Amniotic epithelial cell (primary cell): Measurements from ENCODE around the gene SRMS.
"Not testable (repeated sequence)": the region's sequence is repeated elsewhere in the genome, so short reads cannot be mapped to it uniquely, and the experiment has no call there.

ENCODE experiments used
- DNase-seq: peaks from one replicate; pipeline ENCODE4 v3.0.0-alpha.2; 2010; ENCODE audit warnings: low read depth

The SRMS gene

DNA sequence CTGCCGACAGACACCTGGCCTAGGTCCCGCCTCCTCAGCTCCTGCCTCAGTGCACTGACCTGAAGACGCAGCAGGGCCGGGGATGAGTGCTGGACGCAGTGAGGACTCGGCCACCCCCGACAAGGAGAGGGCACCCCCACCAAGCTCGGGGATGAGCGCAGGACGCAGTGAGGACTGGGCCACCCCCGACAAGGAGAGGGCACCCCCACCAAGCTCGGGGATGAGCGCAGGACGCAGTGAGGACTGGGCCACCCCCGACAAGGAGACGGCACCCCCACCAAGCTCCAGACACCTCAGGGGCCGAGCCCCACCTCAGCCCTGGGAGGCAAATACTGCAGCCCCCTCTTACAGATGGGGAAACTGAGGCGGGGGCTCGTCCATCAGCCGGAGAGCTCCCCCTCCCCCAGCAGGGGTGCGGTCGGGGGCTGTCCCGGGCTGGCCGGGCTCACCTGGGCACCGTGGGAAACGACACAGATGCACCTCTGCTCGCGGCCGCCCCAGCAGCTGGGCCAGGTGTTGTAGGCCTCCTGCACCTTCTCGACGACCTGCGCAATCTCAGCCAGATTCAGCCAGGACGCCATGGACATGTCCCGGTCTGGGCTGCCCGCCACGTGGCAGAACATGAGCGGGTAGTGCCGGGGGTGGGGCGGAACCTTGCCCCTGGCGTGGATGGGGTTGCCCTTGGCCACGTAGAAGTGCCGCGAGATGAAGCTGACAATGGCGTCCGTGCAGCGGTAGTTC is 19.0 kb upstream of the SRMS start:
- no peak for DNase-seq

DNA sequence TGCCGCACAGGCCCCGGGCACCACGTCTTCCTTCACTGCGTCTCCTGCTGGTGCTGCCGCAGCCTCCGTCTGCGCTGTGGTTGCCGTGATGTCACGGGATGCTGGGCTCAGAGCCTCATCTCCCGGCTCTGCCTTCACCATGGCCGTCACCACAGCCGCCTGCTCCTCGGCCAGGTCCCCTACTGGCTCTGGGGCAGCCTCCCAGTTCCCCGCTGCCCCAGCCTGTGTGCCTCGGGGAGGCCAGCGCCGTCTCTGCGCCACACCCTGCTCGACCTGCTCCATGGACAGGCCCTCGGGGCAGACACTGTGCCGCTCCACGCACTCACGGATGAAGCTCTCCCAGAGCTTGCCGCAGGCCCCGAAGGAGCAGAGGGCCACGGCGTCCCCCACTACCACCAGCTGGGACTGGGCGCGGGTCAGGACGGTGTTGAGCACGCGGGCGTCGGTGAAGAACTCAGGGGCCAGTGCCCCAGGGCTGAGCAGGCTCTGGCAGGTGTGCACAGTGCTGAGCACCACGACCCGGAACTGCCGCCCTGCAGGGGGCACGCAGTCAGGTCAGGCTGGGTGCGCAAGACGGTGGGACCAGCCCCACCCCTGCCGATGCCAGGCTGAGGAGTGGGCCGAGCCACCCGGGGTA is 18.3 kb upstream of the SRMS start:
- DNase-seq = no peak

DNA sequence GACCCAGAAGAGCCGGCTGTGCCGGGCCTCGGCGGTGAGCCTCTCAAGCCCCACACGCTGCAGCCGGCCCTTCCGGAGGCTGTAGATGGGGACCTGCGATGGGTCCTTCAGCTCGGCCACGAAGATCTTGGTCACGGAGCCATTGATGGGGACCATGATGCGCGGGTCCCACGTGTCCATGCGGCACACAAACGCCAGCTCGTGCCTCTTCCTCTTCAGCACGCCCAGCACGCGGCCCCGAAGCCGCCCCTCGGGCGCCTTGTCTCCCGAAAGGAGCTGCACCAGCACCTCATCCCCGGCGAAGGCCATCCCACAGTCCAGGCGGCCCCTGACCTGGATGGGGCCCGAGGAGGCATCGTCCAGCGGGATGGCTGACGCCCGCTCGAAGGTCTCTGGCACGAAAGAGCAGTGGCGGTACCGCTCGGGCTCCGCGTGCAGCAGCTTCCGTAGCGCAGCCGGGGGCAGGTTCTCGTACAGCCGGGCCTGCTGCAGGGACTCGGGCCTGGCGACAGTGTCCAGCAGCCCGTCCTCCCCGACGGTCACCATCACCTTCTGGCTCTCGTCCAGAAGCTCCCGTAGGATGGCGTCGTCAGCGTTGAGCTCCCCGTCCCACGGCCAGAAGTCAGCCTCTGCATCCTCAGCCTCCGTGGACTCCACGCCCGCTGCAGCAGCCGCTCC is 17.6 kb upstream of the SRMS start:
- no peak for DNase-seq

DNA sequence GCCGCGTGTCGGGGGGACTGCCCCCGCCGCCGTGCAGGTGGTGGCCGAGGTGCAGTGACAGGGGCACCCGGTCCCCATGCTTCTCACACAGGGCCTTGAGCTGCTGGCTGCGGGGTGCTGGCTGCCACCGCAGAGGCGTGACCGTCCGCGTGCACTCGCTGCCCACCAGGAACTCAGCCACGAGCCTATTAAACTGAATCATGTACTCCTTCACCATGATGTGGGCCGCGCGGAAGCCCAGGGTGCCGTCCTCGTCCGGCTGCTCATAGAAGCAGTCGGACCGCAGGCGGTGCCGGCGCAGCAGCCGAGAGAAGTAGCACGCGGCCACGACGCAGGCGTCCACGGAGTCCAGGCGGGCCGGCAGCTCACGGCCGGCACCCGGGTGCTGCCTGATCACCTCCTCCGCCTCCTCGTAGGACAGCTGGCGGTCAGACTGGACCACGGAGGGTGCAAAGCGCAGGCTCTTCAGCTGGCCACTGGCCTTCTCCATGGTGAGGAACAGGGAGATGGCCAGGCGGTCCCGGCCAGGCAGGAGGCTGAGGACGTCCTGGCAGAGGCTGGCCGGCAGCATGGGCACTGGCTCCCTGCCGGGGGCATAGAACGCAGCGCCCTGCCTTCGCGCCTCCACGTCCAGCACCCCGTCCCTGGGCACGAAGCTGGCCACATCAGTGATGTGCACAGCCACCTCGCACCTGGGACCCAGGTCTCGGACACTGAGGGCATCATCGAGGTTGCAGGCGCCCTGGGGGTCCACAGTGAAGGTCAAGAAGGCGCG is 16.7 kb upstream of the SRMS start:
- DNase-seq = no peak

DNA sequence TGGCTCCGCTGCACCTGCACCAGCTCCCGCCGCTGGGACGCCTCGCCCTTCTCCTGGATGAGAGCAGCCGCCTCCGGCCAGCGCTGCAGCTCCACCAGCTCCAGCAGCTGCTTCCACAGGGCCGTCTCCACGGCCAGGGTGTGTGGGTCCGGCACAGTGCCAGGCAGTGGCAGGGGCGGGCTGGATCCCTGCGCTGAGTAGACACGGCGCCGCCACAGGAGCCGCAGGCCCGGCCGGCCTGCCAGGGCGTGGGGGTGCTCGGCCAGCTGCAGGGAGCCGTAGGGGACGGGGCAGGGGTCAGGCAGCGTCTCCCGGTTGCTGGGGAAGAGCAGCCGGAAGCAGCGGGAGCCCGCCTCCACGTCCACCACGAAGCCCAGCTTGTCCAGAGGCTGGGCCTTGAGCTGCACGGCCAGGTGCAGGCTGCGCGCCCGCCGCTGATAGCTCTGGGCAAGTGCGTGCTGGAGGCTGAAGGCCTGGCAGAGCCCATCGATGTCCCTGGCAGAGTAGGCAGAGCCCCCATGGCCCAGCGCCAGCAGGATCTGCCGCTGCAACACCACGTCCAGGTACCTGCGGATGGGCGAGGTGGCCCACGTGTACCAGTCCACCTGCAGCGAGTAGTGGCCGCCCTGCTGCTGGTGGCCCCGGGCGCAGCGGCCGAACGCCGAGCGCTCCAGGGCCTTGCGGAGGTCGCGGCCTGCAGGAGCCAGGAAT is 15.8 kb upstream of the SRMS start:
- no peak for DNase-seq

DNA sequence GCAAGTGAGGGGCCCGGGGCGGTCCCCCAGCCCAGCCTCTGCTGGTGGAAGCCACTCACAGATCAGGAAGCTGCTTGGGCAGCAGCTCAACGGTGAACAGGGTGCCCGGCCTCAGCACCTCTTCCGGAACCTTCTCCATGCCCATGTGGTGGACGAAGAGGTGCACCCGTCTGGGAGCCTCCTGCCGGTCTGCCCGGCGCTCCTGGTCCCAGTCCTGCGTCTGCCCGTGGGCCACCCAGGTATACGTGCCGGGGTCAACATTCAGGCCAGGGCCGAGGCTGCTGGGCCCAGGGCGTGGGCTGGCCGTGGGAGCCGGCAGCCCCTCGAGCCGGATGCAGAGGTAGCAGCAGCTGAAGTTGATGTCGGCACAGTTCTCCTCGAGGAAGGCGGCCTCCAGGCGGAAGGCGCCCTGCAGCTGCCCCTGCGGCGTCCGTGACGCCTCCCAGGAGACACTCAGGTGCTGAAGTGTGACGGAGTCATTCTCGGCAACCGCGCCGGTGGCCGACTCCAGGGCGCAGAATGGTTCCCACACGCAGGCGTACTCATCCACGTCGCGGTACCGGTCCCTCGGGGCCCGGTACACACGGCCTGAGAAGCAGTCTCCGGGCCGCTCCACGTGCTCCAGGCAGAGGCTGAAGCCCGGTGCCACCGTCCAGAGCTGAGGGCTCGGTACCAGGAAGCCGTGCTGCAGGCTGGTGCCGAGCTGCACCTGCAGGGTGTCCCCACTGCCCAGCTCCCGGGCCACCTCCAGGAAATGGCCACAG is 15.1 kb upstream of the SRMS start:
- DNase-seq = no peak

DNA sequence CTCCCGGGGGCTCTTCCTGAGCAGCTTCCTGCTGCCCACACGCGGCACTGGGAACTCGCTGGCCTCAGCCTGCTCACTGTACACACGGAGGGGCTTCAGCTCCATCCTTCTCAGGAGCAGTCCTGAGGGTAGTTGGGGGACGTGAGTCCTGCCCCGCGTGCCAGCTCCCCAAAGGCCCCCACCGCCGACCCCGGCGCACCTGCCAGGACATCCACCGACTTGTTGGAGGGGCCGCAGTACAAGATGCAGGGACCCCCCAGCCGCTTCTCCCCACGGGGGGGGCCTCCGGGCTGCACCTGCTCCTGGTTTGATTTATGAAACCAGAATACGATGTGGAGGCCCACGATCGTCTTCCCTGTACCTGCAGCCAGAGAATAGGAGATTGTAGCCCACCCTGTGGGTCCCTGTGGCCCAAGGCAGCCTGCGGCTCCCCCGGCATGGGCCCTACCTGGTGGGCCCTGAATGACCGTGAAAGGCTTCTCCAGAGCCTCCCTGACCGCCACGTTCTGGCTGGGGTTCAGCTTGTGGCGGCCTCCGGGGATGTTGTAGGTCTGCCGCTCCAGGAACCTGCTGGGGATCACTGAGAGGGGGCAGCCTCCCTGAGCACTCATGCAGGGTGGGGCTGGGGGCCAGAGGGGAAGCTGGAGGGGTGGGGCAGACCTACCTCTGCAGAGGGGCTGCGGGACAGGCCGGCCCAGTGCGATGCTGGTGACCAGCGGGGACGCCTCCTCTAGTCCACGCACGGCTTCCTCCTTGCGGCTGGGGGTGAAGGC is 14.3 kb upstream of the SRMS start:
- DNase-seq = no peak

DNA sequence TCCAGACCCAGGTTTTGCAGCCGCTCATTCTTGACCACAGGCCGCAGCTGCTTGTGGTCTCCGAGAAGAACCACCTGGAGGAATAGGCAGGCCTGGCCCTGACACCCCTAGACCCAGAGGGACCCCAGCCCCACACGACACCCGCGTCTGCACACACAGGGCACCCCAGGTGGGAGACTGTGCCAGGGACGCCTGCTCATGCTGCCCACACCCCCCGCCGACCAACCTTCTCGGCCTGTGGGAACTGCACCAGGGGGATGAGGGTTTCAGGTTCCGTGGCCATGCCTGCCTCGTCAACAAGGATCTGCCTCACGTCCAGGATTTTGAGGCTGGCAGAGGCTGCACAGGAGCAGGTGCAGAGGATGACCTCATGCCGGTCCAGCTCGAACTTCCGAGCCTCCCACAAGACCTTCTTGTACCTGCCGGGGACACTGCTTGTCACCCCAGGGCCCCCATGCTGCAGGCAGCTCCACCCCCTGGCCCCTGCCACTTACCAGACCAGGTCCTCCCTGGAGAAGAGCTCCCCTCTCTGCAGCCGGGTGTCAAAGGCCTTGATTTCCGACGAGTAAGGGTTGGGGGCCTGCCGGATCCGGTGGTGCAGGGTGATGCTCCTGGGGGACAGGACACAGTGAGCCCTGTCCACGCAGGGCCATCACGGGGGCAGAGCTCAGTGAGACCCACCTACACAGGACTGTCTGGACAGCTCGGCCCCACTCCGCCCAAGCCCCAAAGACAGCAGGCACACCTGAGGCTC is 13.5 kb upstream of the SRMS start:
- DNase-seq = no peak

DNA sequence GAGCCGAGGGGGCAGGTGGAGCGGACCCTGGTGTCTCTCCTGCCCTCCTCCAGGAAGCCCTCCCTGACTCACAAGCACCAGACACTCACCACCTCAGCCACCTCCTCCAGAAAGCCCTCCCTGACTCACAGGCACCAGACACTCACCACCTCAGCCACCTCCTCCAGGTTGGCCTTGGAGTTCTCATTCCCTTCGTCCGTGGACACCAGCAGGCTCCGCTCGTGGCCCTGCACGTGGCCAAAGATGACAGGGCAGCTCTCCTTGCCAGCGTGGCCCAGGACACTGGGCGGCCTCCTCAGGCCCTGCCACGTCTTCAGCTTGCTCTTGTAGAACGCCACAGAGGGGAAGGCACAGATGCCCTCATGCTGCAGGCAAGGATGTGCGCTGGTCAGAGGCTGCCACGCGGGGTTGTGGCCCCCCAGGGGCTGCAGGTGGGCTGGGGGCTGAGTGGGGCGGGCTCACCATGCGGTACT is 12.8 kb upstream of the SRMS start:
- no peak for DNase-seq

DNA sequence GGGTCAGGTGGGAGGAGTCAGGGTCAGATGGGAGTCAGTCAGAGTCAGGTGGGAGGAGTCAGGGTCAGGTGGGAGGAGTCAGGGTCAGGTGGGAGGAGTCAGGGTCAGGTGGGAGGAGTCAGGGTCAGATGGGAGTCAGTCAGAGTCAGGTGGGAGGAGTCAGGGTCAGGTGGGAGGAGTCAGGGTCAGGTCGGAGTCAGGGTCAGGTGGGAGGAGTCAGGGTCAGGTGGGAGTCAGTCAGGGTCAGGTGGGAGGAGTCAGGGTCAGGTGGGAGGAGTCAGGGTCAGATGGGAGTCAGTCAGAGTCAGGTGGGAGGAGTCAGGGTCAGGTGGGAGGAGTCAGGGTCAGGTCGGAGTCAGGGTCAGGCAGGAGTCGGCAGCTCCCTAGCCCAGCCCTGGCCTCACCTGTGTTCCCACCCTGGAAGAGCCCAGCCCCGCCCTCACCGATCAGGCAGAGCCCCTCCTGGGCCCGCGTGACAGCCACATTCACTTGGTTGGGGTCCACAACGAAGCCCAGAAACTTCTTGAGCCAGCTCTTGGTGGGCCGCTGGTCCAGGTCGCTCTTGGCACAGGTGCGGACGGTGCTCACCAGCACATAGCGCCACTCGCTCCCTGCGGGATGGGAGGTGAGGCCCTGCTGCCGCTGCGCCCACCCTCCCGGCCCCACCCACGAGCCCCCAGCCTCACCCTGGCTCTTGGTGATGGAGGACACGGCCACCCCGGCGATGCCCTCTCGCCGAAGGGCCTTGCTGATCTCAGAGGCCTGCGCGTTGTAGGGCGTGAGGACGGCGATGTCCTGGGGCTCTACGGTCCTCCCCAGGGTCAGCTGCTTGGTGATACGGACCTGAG is 12.2 kb upstream of the SRMS start:
- DNase-seq = not testable (repeated sequence)

DNA sequence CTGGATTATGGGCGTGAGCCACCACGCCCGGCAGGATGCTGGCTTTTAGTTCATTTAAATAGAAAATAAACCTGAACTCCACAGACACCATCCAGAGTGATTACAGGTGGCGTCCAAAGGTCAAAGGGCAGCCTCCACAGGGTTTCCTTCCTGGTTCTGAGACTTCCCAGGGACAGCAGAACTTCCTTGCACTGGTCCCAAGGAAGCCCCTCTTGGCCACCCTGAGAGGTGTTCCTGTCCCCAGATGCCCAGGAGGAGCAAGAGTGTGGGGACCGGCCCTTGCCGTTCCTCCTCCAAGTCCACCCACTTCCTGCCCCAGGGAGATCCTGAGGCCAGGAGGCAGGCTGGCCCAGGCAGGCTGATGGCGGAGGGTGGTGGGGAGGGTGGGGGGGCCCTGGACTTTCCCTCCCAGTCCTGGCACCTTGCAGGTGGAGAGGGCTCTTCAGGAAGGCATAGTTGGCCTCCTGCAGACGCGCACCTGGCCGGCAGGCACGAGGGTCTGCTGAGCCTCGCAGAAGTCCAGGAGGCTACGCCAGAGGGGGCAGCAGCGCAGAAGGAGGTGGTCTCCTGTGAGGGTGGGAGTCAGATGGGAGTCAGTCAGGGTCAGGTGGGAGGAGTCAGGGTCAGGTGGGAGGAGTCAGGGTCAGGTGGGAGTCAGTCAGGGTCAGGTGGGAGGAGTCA is 11.4 kb upstream of the SRMS start:
- DNase-seq = no peak

DNA sequence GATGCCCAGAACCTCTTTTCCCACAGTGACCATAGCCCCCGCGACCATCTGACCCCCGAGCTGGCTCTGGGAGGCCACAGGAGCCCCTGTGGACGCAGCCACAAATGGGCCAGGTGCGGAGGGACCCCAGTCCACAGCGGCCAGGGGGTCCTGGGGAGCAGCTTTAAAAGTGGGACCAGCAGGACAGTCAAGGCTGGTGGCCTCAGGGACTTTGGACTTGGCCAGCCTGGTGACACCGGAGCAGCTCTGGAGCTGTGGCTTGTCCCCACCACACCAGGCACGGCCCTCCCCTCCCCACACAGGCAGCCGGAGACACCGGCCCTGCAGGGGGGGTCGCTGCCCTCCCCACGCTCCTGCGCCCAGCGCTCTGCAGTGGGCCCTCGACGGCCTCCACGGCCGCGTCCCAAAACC is 9.9 kb upstream of the SRMS start:
- no peak for DNase-seq

DNA sequence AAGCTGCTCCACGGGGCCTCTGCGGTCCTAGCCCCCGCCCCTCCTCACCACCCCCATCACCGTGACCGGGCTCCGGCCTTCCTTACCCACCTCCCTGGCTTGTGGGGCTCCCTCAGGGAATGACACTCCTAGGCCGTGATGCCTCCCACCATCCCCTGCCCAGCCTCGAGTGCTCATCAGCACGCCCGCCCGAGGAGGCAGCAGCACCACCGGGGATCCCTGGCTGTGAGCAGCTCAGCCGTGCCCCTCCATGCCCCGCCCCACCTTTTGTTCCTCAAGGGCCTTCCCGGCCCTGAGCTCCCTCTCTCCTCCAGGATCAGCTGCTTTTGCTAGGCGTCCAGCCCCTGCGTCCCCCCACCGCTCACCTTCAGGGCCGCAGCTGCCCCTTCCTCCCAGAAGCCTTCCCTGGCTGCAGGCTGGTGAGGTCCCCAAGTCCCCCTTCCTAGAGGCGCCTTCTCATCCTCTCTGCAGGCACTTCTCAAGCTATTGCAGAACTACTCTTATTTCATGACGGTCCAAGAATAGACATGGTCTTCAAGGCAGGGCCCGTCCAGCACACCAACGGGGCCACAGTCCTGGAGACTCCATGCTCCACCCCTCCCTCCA is 9.4 kb upstream of the SRMS start:
- DNase-seq = no peak

DNA sequence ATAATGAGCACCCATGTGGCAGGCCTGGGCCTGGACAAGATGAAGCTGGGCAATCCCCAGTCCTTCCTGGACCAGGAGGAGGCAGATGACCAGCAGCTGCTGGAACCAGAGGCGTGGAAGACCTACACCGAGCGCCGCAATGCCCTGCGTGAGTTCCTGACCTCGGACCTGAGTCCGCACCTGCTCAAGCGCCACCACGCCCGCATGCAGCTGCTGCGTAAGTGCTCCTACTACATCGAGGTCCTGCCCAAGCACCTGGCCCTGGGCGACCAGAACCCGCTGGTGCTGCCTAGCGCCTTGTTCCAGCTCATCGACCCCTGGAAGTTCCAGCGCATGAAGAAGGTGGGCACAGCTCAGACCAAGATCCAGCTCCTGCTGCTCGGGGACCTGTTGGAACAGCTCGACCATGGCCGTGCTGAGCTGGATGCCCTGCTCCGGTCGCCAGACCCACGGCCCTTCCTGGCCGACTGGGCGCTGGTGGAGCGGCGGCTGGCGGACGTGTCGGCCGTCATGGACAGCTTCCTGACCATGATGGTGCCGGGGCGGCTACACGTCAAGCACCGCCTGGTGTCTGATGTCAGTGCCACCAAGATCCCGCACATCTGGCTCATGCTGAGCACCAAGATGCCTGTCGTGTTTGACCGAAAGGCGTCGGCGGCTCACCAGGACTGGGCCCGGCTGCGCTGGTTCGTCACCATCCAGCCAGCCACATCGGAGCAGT is 8.3 kb upstream of the SRMS start:
- no peak for DNase-seq

DNA sequence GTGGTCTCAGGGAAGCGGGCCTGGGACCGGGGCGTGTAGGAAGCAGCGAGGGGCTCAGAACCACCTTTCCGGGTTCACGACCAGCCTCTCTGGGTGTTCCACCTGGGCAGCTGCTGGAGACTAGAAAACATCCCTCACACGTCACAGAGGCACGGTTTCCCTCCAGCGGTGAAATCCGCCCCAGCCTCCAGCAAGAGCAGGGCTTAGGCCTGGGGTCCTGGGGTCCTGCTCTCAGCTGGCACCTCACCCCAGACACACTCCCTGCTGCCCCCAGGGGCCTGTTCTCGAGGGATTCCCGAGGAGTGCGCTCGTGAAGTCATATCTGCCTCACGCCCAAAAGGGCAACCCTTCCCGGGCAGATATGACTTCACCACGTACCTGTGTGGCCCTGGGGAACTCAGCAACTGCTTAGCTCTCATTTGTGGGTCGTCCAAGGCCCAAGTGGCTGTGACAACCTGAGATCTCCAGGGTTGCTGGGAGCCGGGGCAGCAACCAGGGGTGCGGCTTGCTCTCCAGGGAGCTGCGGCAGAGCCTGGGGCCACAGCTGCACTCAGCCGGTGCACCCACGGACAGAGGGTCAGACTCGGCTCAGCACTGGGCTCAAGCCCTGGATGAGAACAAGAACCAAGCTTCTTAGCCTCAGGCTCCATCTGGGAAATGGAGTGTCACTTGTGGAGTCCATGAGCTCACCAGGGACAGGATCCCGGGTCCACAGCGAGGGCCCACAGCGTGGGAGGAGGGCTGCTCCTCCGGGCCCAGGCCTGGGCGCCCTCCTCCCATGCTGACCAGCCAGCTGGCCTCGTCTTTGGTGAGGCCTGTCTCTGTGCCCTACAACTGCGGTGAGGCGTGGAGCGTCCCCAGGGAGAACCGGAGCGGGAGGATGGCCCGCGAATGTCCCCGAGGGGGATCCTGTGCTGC is 7.1 kb upstream of the SRMS start:
- no peak for DNase-seq

DNA sequence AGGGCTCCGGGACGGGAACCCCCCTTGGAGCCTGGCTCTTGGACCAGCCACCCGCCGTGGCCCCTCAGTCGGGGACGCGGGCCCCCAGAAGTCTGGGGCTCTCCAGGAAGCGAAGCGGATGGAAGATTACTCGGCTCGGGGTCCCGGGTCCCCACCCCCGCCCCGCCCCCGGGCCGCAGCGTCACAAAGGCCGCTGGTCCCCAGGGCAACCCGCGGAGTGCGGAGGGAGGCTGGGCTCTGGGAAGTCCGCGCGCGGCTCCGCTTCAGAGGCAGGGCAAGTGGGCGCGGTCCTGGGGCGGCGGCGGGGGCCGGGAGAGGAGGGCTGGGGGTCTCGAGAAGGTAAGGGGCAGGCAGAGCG is 6.4 kb upstream of the SRMS start, which contains the start of gene FNDC11:
Gene FNDC11 (plus strand): TSS at position 227 of the 358 bp plus-strand sequence. CDS start 1,505 bp downstream, outside the sequence.
- DNase-seq = no peak
